HFF-Myc (cell line): ENCODE data around the gene CCDC112.
"Not testable (repeated sequence)": the region's sequence is repeated elsewhere in the genome, so short reads cannot be mapped to it uniquely, and the experiment has no call there.

Source experiments
- DNase-seq: peaks from one replicate; pipeline ENCODE4 v3.0.0-alpha.2; 2011; ENCODE audit warnings: low read depth; ENCODE audit errors: extremely low read depth
- H3K4me3 ChIP-seq: replicated peaks from 2 replicates; pipeline ENCODE4 v1.5.1; 2011; ENCODE audit warnings: low read depth, mild to moderate bottlenecking, control low read depth, low read length
- CTCF ChIP-seq: IDR thresholded peaks from 2 replicates; pipeline ENCODE4 v1.5.1; 2012; ENCODE audit warnings: mild to moderate bottlenecking, low read depth, low read length, control low read depth; ENCODE audit errors: missing control alignments

CCDC112 gene

DNA sequence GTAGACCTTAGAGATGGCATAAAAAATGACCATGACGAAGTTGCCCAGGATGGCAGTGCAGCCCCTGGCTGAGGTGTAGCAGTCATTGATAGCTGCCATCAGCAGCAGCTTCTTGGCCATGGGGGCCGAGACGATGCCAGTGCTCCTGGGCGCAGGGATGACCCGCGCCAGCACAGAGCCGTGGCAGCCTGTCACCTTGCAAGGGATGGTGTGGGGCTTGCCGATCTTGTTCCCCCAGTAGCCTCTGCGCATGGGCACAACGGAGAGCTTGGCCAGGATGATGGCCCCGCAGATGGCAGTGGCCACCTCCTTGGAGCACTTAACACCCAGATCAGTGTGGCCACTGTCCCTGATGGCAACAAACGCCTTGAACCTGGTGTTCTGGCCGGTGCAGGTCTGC lies 31.7 kb downstream of the CCDC112 start:
- TF ChIP-seq CTCF: no peak
- no peak for DNase-seq
- H3K4me3 ChIP-seq: no peak overlapping the region

- TF ChIP-seq CTCF: no peak
- H3K4me3 ChIP-seq: peak overlapping the region; percentile 90
- no peak for DNase-seq
Measured at GRCh38 chr5:115263078-115263380, 33.4 kb downstream of the CCDC112 start.

- H3K4me3 ChIP-seq: peak within 1 kb of the TSS; percentile 90
- peak; percentile 41 for DNase-seq
- no peak for TF ChIP-seq CTCF
Measured at GRCh38 chr5:115262321-115263077, 34.0 kb downstream of the CCDC112 start, which contains the start of gene PGGT1B. Gene PGGT1B, minus strand, starts transcription at chr5:115262877. Its CDS starts 26 bp downstream, at chr5:115262851.

- TF ChIP-seq CTCF: no peak
- H3K4me3 ChIP-seq: peak overlapping the region; percentile 90
- DNase-seq: no peak
Measured at GRCh38 chr5:115262011-115262320, 34.5 kb downstream of the CCDC112 start.

DNA sequence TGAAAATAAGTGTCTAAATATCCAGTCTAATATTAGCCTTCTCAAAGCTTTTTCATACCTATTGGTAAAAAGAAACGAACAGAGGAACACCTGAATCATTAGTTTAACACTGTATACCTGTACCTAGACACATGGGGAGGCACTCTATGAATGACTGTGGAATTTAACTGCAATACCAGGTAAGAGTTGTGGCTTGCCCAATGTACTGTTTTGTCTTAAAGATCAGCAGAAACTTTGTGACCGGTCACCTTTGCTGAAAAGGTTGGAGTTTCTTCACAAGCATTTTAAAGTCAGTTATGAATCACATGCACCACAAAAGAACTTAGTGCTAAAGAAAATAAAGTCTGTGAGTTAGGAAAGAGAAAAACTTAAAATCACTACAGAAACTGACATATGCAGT lies 36.2 kb downstream of the CCDC112 start:
- no peak overlapping the region for H3K4me3 ChIP-seq
- TF ChIP-seq CTCF: no peak

DNA sequence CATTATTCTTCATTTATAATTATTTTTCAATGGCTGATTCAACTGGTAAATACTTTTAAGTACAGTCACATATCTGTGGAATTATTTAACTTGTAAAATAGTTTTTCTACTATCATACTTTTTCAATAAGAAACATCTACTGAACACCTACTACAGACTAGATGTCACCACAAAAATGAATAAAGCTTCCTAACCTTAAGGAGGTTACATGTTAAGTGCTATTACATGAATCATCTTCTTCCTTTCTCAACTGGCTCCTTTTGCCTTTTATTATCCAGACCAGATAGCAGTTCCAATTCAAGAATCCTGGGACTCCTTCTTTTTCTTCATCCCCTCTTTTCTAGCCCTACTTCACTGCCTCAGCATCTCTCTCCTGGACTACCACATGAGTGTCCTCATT lies 38.5 kb downstream of the CCDC112 start:
- no peak for TF ChIP-seq CTCF
- H3K4me3 ChIP-seq: no peak overlapping the region
- no peak for DNase-seq

More for the DNA sequence above, 36.2 kb downstream of the CCDC112 start:
- no peak for DNase-seq

- DNase-seq, H3K4me3 ChIP-seq: not testable (repeated sequence)
Measured at GRCh38 chr5:115249379-115249778, 47.1 kb downstream of the CCDC112 start.
